ENCODE data around the gene FPGS.

GRCh38 chr9:127779136-127779981, 23.3 kb upstream of the FPGS start:
- TF ChIP-seq POLR2AphosphoS5 (IDR thresholded peaks at IDR 0.05; ENCODE audit: low read depth, low read length) (no peak), SIN3A (IDR thresholded peaks at IDR 0.05; ENCODE audit: borderline replicate concordance, insufficient read depth, low read length) (no peak), TAF1 (IDR thresholded peaks at IDR 0.05; ENCODE audit: borderline replicate concordance, insufficient read depth, low read length) (no peak)
